Measurements from ENCODE around the gene PLCH2.
"Not testable (repeated sequence)": the region's sequence is repeated elsewhere in the genome, so short reads cannot be mapped to it uniquely, and the experiment has no call there.

PLCH2 gene

GRCh38 chr1:2435091-2435490, 41.0 kb upstream of the PLCH2 start:
- no peak for ATAC-seq (replicated peaks; ENCODE audit: extremely low read depth, poor library complexity, severe bottlenecking)
- no peaks in the 10 kb centered on the region for H3K27me3 Mint-ChIP-seq
- peaks cover 15% of the 10 kb centered on the region for H3K4me1 Mint-ChIP-seq
- peaks cover 3% of the 10 kb centered on the region for H3K36me3 Mint-ChIP-seq (ENCODE audit: insufficient read depth)
- no peak overlapping the region for H3K27ac Mint-ChIP-seq (ENCODE audit: low read depth)
- H3K9me3 Mint-ChIP-seq, result no peaks in the 10 kb centered on the region
- no peak for DNase-seq (ENCODE audit: low spot score in 2 of 2)
- no peak overlapping the region for H3K4me3 Mint-ChIP-seq

GRCh38 chr1:2435746-2436355, 40.2 kb upstream of the PLCH2 start:
- no peak for ATAC-seq (replicated peaks; ENCODE audit: extremely low read depth, poor library complexity, severe bottlenecking)
- peaks cover 3% of the 10 kb centered on the region for H3K36me3 Mint-ChIP-seq (ENCODE audit: insufficient read depth)
- DNase-seq (ENCODE audit: low spot score in 2 of 2), result no peak
- no peaks in the 10 kb centered on the region for H3K27me3 Mint-ChIP-seq
- no peaks in the 10 kb centered on the region for H3K9me3 Mint-ChIP-seq
- H3K27ac Mint-ChIP-seq (ENCODE audit: low read depth), result no peak overlapping the region
- H3K4me1 Mint-ChIP-seq, result peaks cover 10% of the 10 kb centered on the region
- no peak overlapping the region for H3K4me3 Mint-ChIP-seq

DNA sequence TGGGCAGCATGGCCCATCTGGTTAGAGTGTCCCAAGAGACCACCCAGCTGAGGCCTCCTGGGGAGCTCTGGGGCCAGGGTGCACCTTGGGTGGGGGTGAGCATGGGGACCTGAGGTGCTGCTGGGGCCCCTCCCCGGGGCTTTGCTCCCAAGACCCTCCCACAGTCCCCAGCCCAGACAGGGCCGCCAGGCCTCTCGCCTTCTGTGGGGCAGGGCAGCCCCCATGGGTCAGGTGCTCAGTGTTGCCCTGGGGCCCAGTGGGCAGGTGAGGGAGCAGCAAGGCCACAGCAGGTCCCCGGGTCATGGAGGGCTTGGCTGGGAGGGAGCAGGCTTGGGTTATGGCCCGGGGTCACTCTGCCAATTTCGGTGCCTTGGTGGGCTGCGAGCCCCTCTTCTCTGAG, 39.2 kb upstream of the PLCH2 start:
- ATAC-seq (replicated peaks; ENCODE audit: extremely low read depth, poor library complexity, severe bottlenecking) (no peak), DNase-seq (ENCODE audit: low spot score in 2 of 2) (no peak)
- Mint-ChIP-seq H3K4me1 (peaks cover 9% of the 10 kb centered on the region), H3K9me3 (no peaks in the 10 kb centered on the region), H3K4me3 (no peak overlapping the region), H3K36me3 (ENCODE audit: insufficient read depth) (peaks cover 3% of the 10 kb centered on the region), H3K27ac (ENCODE audit: low read depth) (no peak overlapping the region), H3K27me3 (no peaks in the 10 kb centered on the region)

GRCh38 chr1:2437617-2438016, 38.5 kb upstream of the PLCH2 start:
- H3K27me3 Mint-ChIP-seq, result no peaks in the 10 kb centered on the region
- H3K36me3 Mint-ChIP-seq (ENCODE audit: insufficient read depth), result peaks cover 4% of the 10 kb centered on the region
- no peak for ATAC-seq (replicated peaks; ENCODE audit: extremely low read depth, poor library complexity, severe bottlenecking)
- H3K4me1 Mint-ChIP-seq, result peaks cover 9% of the 10 kb centered on the region
- H3K4me3 Mint-ChIP-seq, result no peak overlapping the region
- no peaks in the 10 kb centered on the region for H3K9me3 Mint-ChIP-seq
- no peak for DNase-seq (ENCODE audit: low spot score in 2 of 2)
- H3K27ac Mint-ChIP-seq (ENCODE audit: low read depth), result no peak overlapping the region

- no peak overlapping the region for H3K27ac Mint-ChIP-seq (ENCODE audit: low read depth)
- peaks cover 4% of the 10 kb centered on the region for H3K36me3 Mint-ChIP-seq (ENCODE audit: insufficient read depth)
- no peak for ATAC-seq (replicated peaks; ENCODE audit: extremely low read depth, poor library complexity, severe bottlenecking)
- no peaks in the 10 kb centered on the region for H3K9me3 Mint-ChIP-seq
- no peak overlapping the region for H3K4me3 Mint-ChIP-seq
- no peaks in the 10 kb centered on the region for H3K27me3 Mint-ChIP-seq
- peaks cover 9% of the 10 kb centered on the region for H3K4me1 Mint-ChIP-seq
- no peak for DNase-seq (ENCODE audit: low spot score in 2 of 2)
These were observed 38.1 kb upstream of the PLCH2 start for GRCh38 chr1:2438038-2438437.

DNA sequence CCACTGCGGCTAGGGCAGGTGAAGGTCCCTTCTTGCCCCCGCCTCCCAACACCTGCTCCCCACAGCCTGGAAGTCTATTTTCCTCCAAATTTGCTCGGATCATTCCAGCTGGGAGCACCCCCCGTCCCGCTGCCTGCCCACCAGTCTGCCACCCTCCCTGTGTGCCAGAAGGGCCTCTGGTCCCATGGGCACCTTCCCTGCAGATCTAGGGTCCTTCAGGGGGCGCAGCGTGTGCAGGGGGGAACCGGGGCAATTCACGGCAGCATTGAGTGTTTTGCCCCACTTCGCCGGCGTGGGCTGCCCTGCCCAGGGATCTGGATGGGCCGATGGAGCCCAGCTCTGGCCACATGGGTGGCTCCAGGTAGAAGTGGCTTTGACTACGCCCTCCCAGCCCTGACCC, 37.4 kb upstream of the PLCH2 start:
- Mint-ChIP-seq H3K4me1 (peaks cover 9% of the 10 kb centered on the region), H3K36me3 (ENCODE audit: insufficient read depth) (peaks cover 4% of the 10 kb centered on the region), H3K27ac (ENCODE audit: low read depth) (no peak overlapping the region), H3K4me3 (no peak overlapping the region), H3K9me3 (no peaks in the 10 kb centered on the region), H3K27me3 (no peaks in the 10 kb centered on the region)
- DNase-seq (ENCODE audit: low spot score in 2 of 2) (no peak), ATAC-seq (replicated peaks; ENCODE audit: extremely low read depth, poor library complexity, severe bottlenecking) (no peak)

- ATAC-seq (replicated peaks; ENCODE audit: extremely low read depth, poor library complexity, severe bottlenecking) (no peak), DNase-seq (ENCODE audit: low spot score in 2 of 2) (no peak)
- Mint-ChIP-seq H3K36me3 (ENCODE audit: insufficient read depth) (peaks cover 4% of the 10 kb centered on the region), H3K4me1 (peaks cover 9% of the 10 kb centered on the region), H3K27ac (ENCODE audit: low read depth) (no peak overlapping the region), H3K9me3 (no peaks in the 10 kb centered on the region), H3K4me3 (no peak overlapping the region), H3K27me3 (no peaks in the 10 kb centered on the region)
These were observed 36.7 kb upstream of the PLCH2 start for GRCh38 chr1:2439369-2439768.

DNA sequence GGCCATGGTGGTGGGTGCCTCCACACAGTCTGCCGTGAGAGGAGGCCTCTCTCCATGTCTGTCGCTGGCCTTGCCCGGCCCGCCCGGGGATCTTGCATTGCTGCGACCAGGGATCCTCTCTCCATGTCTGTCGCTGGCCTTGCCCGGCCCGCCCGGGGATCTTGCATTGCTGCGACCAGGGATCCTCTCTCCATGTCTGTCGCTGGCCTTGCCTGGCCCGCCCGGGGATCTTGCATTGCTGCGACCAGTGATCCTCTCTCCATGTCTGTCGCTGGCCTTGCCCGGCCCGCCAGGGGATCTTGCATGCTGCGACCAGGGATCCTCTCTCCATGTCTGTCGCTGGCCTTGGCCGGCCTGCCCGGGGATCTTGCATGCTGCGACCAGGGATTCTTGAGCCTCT, 35.7 kb upstream of the PLCH2 start:
- not testable (repeated sequence) for H3K27me3 Mint-ChIP-seq; H3K27ac Mint-ChIP-seq (ENCODE audit: low read depth); H3K4me1 Mint-ChIP-seq; ATAC-seq (replicated peaks; ENCODE audit: extremely low read depth, poor library complexity, severe bottlenecking); H3K9me3 Mint-ChIP-seq; DNase-seq (ENCODE audit: low spot score in 2 of 2); H3K36me3 Mint-ChIP-seq (ENCODE audit: insufficient read depth); H3K4me3 Mint-ChIP-seq

DNA sequence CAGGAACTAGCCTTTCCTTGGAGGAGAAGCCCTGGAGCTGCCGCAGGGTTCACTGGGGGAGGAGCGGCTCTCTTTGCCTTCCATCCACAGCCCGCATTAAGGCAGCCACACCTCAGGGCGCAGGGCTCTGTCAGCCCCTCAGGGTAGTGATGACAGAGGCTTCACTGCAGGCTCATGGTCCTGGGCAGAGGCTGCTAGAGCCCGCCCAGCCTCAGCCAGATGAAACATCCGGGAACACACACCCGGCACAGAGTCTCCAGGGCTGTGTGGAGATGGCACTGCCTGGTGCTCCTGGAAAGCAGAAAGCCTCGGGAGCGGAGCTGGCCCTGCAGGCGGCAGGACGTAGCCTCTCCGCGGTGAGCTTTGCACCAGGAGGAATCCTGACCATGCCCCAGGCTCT, 34.3 kb upstream of the PLCH2 start:
- DNase-seq (ENCODE audit: low spot score in 2 of 2) (no peak), ATAC-seq (replicated peaks; ENCODE audit: extremely low read depth, poor library complexity, severe bottlenecking) (no peak)
- H3K4me1 Mint-ChIP-seq, result no peaks in the 10 kb centered on the region
- H3K4me3 Mint-ChIP-seq, result no peak overlapping the region
- peaks cover 3% of the 10 kb centered on the region for H3K36me3 Mint-ChIP-seq (ENCODE audit: insufficient read depth)
- H3K9me3 Mint-ChIP-seq, result no peaks in the 10 kb centered on the region
- H3K27ac Mint-ChIP-seq (ENCODE audit: low read depth), result no peak overlapping the region
- H3K27me3 Mint-ChIP-seq, result no peaks in the 10 kb centered on the region

- Mint-ChIP-seq H3K4me1 (no peaks in the 10 kb centered on the region), H3K27me3 (no peaks in the 10 kb centered on the region), H3K27ac (ENCODE audit: low read depth) (no peak overlapping the region), H3K36me3 (ENCODE audit: insufficient read depth) (peaks cover 3% of the 10 kb centered on the region), H3K9me3 (no peaks in the 10 kb centered on the region), H3K4me3 (peak overlapping the region; percentile 6)
- DNase-seq (ENCODE audit: low spot score in 2 of 2) (no peak), ATAC-seq (replicated peaks; ENCODE audit: extremely low read depth, poor library complexity, severe bottlenecking) (no peak)
These were observed 33.4 kb upstream of the PLCH2 start for GRCh38 chr1:2442661-2443060.

DNA sequence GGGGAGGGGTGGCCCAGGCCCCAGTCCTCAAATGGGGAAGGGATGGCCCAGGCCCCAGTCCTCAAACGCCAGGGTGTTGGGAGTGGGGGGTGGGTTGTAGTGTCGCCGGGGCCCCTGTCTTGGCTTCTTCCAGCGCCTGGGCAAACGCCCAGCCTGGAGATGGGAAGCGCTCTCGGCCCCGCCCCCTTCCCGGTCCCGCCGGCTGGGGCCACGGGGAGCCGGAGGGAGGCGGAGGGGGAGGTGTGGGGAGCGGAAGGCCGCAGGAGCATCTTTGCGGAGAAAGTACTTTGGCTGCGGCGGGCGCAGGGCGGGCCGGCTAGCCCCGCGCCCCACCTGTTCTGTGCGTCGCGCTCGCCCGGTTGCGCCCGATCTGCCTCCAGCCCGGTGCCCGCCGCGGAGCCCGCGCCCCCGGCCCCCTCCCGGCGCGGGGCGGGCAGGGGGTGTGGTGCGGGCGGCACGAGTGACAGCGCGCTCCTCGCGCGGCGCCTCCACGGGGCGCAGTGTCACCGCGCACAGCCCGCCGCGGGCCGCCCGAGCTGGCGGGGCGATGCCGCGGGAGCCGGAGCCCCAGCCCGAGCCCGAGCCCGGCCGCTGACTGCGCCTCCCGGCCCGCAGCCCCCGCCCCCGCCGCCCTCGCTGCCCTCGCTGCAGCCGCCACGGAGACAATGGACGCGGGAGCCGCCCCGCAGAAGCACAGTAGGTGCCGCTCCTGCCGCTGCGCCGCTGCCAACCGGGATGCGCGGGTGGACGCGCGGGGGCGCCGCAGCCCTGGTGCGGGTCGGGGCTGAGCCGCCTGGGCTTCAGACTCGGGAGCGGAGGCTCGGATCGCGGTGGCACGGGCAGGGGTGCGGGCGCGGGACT, 32.6 kb upstream of the PLCH2 start:
- Mint-ChIP-seq H3K9me3 (no peaks in the 10 kb centered on the region), H3K36me3 (ENCODE audit: insufficient read depth) (peaks cover 3% of the 10 kb centered on the region), H3K4me3 (peak overlapping the region; percentile 6), H3K4me1 (no peaks in the 10 kb centered on the region), H3K27ac (ENCODE audit: low read depth) (no peak overlapping the region), H3K27me3 (no peaks in the 10 kb centered on the region)
- ATAC-seq (replicated peaks; ENCODE audit: extremely low read depth, poor library complexity, severe bottlenecking) (no peak), DNase-seq (ENCODE audit: low spot score in 2 of 2) (no peak)

- Mint-ChIP-seq H3K4me3 (no peak overlapping the region), H3K4me1 (no peaks in the 10 kb centered on the region), H3K9me3 (no peaks in the 10 kb centered on the region), H3K27ac (ENCODE audit: low read depth) (no peak overlapping the region), H3K36me3 (ENCODE audit: insufficient read depth) (peaks cover 3% of the 10 kb centered on the region), H3K27me3 (no peaks in the 10 kb centered on the region)
- DNase-seq (ENCODE audit: low spot score in 2 of 2), result no peak
- no peak for ATAC-seq (replicated peaks; ENCODE audit: extremely low read depth, poor library complexity, severe bottlenecking)
These were observed 31.9 kb upstream of the PLCH2 start for GRCh38 chr1:2444138-2444591.

DNA sequence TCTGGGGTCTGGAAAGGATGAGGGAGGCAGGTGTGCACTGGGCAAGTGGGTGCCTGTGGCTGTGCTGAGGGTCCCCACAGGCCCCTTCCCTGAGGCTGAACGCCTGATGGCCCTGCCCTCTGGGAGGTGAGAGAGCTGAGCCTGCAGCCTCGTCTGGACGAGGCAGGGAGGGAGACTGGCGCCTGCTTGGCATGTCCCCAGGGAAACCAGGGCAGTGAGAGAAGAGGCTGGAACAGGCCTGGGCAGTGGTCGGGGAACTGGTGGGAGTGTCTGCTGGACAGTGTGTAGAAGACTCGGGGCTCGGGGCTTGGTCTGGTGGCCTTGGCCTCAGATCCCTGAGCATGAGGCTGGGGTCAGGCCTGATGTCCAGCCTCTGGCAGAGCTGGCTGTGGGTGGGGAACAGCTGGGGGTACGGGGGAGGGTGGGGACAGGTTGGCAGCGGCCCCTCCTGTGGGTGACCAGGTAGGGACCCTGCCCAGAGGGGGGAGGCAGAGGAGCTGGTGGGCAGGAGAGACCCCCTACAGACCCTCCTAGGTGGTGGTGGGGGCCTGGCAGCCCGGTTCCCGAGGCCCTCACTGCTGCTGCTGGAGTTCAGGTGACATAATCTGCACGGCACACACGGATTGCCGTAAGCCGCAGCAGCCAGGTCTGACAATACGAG, 30.8 kb upstream of the PLCH2 start:
- ATAC-seq (replicated peaks; ENCODE audit: extremely low read depth, poor library complexity, severe bottlenecking) (no peak), DNase-seq (ENCODE audit: low spot score in 2 of 2) (no peak)
- Mint-ChIP-seq H3K27ac (ENCODE audit: low read depth) (no peak overlapping the region), H3K9me3 (no peaks in the 10 kb centered on the region), H3K27me3 (no peaks in the 10 kb centered on the region), H3K4me3 (peak overlapping the region; percentile 54), H3K36me3 (ENCODE audit: insufficient read depth) (peaks cover 3% of the 10 kb centered on the region), H3K4me1 (no peaks in the 10 kb centered on the region)
